ENCODE data around the gene COLGALT1.

GRCh38 chr19:17515408-17516149 lies 39.9 kb upstream of the COLGALT1 start:
- TF ChIP-seq SPI1 (IDR thresholded peaks at IDR 0.05; ENCODE audit: borderline replicate concordance, low read depth) (no peak), CTCF (IDR thresholded peaks at IDR 0.05; ENCODE audit: insufficient read depth, low read length) (no peak), POLR2AphosphoS5 (IDR thresholded peaks at IDR 0.05; ENCODE audit: low read depth) (no peak), GABPA (IDR thresholded peaks at IDR 0.05; ENCODE audit: low read depth) (no peak)

Measured in HL-60 (cell line).